Measurements from ENCODE around the gene ZMYND15.

Gene ZMYND15

DNA sequence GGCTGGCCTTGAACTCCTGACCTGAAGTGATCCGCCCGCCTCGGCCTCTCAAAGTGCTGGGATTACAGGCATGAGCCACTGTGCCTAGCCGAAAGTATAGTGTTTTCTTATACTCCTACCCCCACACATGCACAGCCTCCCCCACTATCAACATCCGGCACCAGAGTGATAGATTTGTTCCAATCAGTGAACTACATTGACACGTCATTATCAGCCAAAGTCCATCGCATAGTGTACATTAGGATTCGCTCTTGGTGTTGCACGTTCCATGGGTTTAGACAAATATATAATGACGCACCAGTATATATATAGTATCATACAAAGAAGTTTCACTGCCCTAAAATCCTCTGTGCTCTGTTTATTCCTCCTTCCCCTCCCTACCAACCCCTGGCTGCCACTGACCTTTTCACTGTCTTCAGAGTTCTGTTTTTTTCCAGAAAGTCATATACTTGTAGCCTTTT lies 20.2 kb downstream of the ZMYND15 start:
- Mint-ChIP-seq H3K27ac (ENCODE audit: low read depth) (no peak overlapping the region), H3K27me3 (peaks cover 27% of the 10 kb centered on the region), H3K9me3 (no peaks in the 10 kb centered on the region), H3K36me3 (ENCODE audit: insufficient read depth) (peaks cover 2% of the 10 kb centered on the region), H3K4me1 (no peaks in the 10 kb centered on the region), H3K4me3 (no peak overlapping the region)
- ATAC-seq (replicated peaks; ENCODE audit: extremely low read depth, poor library complexity, severe bottlenecking) (no peak), DNase-seq (ENCODE audit: low spot score in 2 of 2) (no peak)

DNA sequence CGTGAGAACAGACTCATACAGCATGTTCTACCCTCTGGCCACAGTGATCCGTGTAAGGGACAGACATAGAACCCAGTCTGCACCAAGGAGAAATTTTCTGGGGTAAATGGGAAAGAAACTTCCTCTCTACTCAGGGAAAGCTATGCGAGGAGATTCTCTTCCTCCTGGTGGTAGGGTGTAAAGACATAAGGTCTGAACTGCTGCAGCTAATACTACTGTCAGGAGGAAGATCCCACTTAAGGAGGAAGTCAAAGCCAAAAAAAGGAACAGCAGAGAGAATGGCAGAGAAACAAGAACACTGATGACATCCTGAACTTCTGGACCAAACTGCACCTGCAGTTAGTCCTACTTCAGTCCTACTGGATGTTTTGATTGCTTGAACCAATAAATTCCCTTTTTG lies 25.0 kb downstream of the ZMYND15 start:
- Mint-ChIP-seq H3K27ac (ENCODE audit: low read depth) (no peak overlapping the region), H3K4me3 (no peak overlapping the region), H3K36me3 (ENCODE audit: insufficient read depth) (no peaks in the 10 kb centered on the region), H3K4me1 (no peaks in the 10 kb centered on the region), H3K27me3 (peaks cover 22% of the 10 kb centered on the region), H3K9me3 (no peaks in the 10 kb centered on the region)
- ATAC-seq (replicated peaks; ENCODE audit: extremely low read depth, poor library complexity, severe bottlenecking): no peak
- DNase-seq (ENCODE audit: low spot score in 2 of 2): no peak

DNA sequence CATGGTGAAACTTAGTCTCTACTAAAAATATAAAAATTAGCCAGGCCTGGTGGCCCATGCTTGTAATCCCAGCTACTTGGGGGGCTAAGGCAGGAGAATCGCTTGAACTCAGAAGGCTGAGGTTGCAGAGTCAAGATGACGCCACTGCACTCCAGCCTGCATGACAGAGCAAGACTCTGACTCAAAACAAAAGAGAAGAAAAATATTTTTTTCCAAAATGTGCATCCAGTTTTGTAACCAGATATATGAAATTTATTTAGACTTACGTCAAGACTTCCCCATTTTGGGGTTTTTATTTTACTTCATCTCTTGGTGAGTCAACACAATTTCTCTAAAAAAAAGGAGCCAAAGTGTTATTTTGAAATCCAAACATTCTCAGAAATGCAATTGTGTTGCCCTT lies 26.6 kb downstream of the ZMYND15 start:
- Mint-ChIP-seq H3K27ac (ENCODE audit: low read depth) (no peak overlapping the region), H3K36me3 (ENCODE audit: insufficient read depth) (no peaks in the 10 kb centered on the region), H3K27me3 (peaks cover 14% of the 10 kb centered on the region), H3K4me1 (no peaks in the 10 kb centered on the region), H3K4me3 (no peak overlapping the region), H3K9me3 (no peaks in the 10 kb centered on the region)
- DNase-seq (ENCODE audit: low spot score in 2 of 2) (no peak), ATAC-seq (replicated peaks; ENCODE audit: extremely low read depth, poor library complexity, severe bottlenecking) (no peak)

DNA sequence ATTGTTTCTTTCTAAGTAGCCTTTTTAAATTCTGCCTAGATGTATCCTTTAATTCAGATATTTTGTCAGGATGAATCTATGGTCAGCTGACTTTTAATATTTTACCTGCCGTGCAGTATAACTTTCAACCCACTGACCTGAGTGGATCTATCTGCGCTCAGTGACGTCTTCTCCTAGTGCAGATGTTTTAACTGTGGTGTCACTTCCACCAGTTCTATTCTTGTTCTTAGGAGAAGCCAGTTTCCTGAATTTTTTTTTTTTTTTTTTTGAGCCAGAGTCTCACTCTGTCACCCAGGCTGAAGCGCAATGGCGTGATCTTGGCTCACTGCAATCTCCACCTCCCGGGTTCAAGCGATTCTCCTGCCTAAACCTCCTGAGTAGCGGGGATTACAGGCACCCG lies 27.1 kb downstream of the ZMYND15 start:
- Mint-ChIP-seq H3K4me1 (peaks cover 4% of the 10 kb centered on the region), H3K27me3 (peaks cover 14% of the 10 kb centered on the region), H3K4me3 (no peak overlapping the region), H3K36me3 (ENCODE audit: insufficient read depth) (no peaks in the 10 kb centered on the region), H3K9me3 (no peaks in the 10 kb centered on the region), H3K27ac (ENCODE audit: low read depth) (no peak overlapping the region)
- DNase-seq (ENCODE audit: low spot score in 2 of 2) (no peak), ATAC-seq (replicated peaks; ENCODE audit: extremely low read depth, poor library complexity, severe bottlenecking) (no peak)

DNA sequence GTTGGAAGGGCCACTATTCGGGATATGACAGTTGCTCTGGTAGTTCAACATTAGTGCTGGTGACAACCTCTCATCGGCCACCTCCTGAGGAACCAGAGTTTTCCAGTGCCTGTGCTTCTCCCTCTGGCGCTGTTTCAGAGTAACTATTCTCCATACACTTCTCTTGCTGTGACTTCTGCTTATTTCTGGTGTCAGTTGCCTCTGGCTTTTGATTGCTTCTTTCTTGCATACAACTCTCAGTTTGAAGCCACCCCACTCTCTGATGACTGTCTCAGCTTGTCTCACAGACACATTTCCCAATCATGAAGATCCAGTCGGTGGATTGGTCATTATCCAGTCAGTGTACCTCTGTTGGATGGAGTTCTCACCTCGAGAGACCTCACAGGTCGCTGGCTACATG lies 28.7 kb downstream of the ZMYND15 start:
- ATAC-seq (replicated peaks; ENCODE audit: extremely low read depth, poor library complexity, severe bottlenecking): no peak
- Mint-ChIP-seq H3K4me3 (no peak overlapping the region), H3K9me3 (no peaks in the 10 kb centered on the region), H3K4me1 (peaks cover 7% of the 10 kb centered on the region), H3K27me3 (peaks cover 14% of the 10 kb centered on the region), H3K27ac (ENCODE audit: low read depth) (no peak overlapping the region), H3K36me3 (ENCODE audit: insufficient read depth) (no peaks in the 10 kb centered on the region)
- no peak for DNase-seq (ENCODE audit: low spot score in 2 of 2)

DNA sequence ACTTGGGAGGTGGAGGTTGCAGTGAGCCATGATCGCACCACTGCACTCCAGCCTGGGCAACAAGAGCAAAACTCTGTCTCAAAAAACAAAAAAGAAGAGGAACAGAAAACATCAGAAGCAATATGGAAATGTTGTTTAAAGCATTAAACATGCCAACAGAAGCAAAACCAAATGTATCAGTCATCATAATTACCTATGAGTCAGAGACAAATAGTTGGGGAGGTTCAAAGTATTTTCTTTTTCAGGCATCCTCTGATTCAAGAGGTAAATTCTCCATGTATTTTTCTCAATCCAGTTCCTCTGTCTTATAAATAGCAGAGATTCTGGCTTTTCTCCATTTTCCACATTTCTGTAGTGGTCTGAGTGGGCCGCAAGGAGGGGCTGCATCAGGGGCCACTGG lies 30.0 kb downstream of the ZMYND15 start:
- DNase-seq (ENCODE audit: low spot score in 2 of 2): no peak
- Mint-ChIP-seq H3K4me1 (peaks cover 7% of the 10 kb centered on the region), H3K36me3 (ENCODE audit: insufficient read depth) (no peaks in the 10 kb centered on the region), H3K27me3 (peaks cover 14% of the 10 kb centered on the region), H3K4me3 (no peak overlapping the region), H3K9me3 (no peaks in the 10 kb centered on the region), H3K27ac (ENCODE audit: low read depth) (no peak overlapping the region)
- no peak for ATAC-seq (replicated peaks; ENCODE audit: extremely low read depth, poor library complexity, severe bottlenecking)

DNA sequence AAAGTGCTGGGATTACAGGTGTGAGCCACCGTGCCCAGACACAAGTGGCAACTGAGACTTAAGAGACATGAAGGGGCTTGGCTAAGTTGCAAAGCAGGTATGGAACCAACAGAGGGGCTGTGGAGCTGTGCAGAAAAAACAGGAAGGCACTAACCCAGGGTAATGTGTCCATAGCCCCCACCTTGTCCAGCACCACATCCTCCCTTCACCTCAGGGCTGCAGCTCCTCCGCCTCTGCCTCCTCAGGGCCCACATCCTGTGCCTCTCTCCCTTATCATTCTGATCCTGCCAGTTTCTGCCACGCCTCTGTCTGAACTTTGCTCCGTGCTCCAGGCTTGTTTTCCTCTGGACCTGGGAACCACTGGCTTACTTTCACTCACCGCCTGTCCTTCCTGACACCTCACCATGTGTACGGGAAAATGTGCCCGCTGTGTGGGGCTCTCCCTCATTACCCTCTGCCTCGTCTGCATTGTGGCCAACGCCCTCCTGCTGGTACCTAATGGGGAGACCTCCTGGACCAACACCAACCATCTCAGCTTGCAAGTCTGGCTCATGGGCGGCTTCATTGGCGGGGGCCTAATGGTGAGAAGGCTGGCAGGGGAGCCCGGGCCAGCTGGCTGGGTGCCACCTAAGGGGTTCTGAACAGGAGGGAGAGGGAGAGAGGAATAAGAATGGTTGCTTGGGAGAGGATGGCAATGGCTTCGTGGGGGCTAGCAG lies 32.0 kb downstream of the ZMYND15 start, which contains the start of gene TM4SF5:
TM4SF5 (plus strand) TSS at position 368 of the 716 bp plus-strand sequence; CDS start at position 405, 37 bp downstream.
- H3K4me3 Mint-ChIP-seq: no peak within 1 kb of the TSS
- no peak within 1 kb of the TSS for H3K27ac Mint-ChIP-seq (ENCODE audit: low read depth)
- peaks cover 7% of the 10 kb centered on the region for H3K4me1 Mint-ChIP-seq
- ATAC-seq (replicated peaks; ENCODE audit: extremely low read depth, poor library complexity, severe bottlenecking) (no peak), DNase-seq (ENCODE audit: low spot score in 2 of 2) (no peak)
- H3K27me3 Mint-ChIP-seq: peaks cover 14% of the 10 kb centered on the region
- no peaks in the 10 kb centered on the region for H3K9me3 Mint-ChIP-seq
- H3K36me3 Mint-ChIP-seq (ENCODE audit: insufficient read depth): no peaks in the 10 kb centered on the region

DNA sequence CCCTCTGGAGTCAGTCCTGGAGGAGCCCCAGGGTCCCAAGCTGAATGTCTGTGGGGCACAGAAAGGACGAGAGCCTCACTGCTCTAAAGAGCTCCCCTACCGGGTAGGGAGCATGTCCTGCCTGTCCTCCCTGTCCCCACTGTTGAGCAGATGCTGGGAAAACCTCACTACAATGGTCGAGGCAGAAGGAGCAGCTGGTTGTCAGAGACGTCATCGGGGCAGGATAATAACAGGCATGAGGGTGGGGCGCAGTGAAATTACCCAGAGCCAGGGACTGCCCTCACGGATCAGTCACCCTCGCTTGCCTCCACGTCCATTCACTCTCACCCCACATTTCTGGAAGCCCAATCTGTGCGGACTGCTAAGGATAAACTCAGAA lies 32.6 kb downstream of the ZMYND15 start:
- H3K27ac Mint-ChIP-seq (ENCODE audit: low read depth): no peak overlapping the region
- no peak for ATAC-seq (replicated peaks; ENCODE audit: extremely low read depth, poor library complexity, severe bottlenecking)

DNA sequence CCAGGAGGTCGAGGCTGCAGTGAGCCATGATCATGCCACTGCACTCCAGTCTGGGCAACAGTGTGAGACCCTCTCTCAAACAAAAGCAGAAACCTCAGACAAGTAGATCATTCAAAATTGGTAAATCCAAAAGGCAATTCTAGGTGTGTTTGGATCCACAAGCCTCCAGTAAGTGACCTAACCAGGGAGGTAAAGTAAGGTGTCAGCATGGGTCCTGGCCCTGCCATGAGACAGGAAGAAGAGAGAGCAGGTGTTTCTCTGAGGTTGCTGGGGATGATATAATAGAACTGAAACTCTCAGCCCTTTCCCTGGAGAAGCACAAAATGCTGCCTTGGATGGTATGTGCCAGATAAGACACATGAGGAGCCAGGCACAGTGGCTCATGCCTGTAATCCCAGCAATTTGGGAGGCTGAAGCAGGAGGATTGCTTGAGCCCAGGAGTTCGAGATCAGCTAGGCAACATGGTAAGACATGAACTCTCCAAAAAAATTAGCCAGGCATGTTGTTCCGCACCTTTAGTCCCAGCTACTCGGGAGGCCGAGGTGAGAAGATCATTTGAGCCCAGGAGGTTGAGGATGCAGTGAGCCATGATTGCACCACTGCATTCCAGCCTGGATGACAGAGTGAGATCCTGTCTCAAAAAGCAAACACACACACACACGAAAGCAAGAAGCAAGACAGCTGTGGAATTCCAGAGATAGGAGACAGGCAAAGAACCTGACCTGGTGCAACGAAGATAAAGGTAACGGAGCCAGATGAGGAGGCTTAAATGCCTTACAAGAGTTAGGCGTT lies 38.5 kb downstream of the ZMYND15 start:
- Mint-ChIP-seq H3K27ac (ENCODE audit: low read depth) (no peak overlapping the region), H3K36me3 (ENCODE audit: insufficient read depth) (peaks cover 2% of the 10 kb centered on the region), H3K9me3 (no peaks in the 10 kb centered on the region), H3K27me3 (peaks cover 32% of the 10 kb centered on the region), H3K4me1 (peaks cover 7% of the 10 kb centered on the region), H3K4me3 (no peak overlapping the region)
- ATAC-seq (replicated peaks; ENCODE audit: extremely low read depth, poor library complexity, severe bottlenecking) (no peak), DNase-seq (ENCODE audit: low spot score in 2 of 2) (no peak)

More for the DNA sequence above, 32.6 kb downstream of the ZMYND15 start:
- Mint-ChIP-seq H3K9me3 (no peaks in the 10 kb centered on the region), H3K4me3 (no peak overlapping the region), H3K36me3 (ENCODE audit: insufficient read depth) (no peaks in the 10 kb centered on the region), H3K27me3 (peaks cover 14% of the 10 kb centered on the region), H3K4me1 (peaks cover 7% of the 10 kb centered on the region)
- DNase-seq (ENCODE audit: low spot score in 2 of 2): no peak

DNA sequence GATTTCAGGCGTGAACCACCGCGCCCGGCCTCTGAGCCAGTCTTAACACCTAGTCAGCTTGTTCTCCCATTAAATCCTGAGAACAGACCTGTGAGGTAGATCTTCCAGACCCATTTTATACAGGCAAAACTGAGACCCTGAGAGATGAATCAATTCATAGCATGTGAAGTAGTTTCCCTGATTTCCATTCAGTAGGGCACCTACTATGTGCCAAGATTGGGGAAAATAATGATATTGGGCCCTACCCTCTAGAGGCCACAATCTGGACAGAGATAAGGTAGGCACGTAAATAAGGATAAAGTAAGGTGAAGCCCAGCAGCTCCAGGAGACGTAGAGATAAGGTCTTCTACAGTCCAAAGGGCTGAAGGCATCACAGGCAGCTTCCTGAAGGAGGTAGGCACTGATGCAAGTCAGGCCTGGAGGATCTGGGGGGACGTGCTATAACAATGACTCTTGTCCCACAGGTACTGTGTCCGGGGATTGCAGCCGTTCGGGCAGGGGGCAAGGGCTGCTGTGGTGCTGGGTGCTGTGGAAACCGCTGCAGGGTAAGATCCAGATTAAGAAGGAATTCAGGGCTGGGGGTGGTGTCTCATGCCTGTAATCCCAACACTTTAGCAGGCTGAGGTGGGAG lies 40.8 kb downstream of the ZMYND15 start:
- Mint-ChIP-seq H3K27me3 (peaks cover 54% of the 10 kb centered on the region), H3K4me1 (peaks cover 10% of the 10 kb centered on the region), H3K9me3 (no peaks in the 10 kb centered on the region), H3K36me3 (ENCODE audit: insufficient read depth) (peaks cover 2% of the 10 kb centered on the region), H3K27ac (ENCODE audit: low read depth) (no peak overlapping the region), H3K4me3 (no peak overlapping the region)
- ATAC-seq (replicated peaks; ENCODE audit: extremely low read depth, poor library complexity, severe bottlenecking) (no peak), DNase-seq (ENCODE audit: low spot score in 2 of 2) (no peak)

DNA sequence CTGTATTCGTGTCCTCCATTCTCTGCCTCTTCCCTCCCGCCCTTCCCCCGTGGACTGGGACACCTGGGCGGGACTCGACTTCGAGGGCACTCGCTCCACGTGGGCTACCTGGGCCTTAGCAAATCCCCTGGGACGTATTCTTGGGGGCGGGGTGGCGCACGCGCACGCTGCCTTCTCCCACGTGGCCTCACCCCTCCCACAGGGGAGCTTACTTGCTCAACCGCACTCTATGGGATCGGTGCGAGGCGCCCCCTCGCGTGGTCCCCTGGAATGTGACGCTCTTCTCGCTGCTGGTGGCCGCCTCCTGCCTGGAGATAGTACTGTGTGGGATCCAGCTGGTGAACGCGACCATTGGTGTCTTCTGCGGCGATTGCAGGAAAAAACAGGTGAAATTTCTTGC lies 43.0 kb downstream of the ZMYND15 start:
- H3K4me3 Mint-ChIP-seq: no peak overlapping the region
- H3K27me3 Mint-ChIP-seq: peaks cover 69% of the 10 kb centered on the region
- peaks cover 2% of the 10 kb centered on the region for H3K36me3 Mint-ChIP-seq (ENCODE audit: insufficient read depth)
- no peaks in the 10 kb centered on the region for H3K9me3 Mint-ChIP-seq
- ATAC-seq (replicated peaks; ENCODE audit: extremely low read depth, poor library complexity, severe bottlenecking): no peak
- H3K4me1 Mint-ChIP-seq: peaks cover 24% of the 10 kb centered on the region
- H3K27ac Mint-ChIP-seq (ENCODE audit: low read depth): no peak overlapping the region
- DNase-seq (ENCODE audit: low spot score in 2 of 2): no peak

DNA sequence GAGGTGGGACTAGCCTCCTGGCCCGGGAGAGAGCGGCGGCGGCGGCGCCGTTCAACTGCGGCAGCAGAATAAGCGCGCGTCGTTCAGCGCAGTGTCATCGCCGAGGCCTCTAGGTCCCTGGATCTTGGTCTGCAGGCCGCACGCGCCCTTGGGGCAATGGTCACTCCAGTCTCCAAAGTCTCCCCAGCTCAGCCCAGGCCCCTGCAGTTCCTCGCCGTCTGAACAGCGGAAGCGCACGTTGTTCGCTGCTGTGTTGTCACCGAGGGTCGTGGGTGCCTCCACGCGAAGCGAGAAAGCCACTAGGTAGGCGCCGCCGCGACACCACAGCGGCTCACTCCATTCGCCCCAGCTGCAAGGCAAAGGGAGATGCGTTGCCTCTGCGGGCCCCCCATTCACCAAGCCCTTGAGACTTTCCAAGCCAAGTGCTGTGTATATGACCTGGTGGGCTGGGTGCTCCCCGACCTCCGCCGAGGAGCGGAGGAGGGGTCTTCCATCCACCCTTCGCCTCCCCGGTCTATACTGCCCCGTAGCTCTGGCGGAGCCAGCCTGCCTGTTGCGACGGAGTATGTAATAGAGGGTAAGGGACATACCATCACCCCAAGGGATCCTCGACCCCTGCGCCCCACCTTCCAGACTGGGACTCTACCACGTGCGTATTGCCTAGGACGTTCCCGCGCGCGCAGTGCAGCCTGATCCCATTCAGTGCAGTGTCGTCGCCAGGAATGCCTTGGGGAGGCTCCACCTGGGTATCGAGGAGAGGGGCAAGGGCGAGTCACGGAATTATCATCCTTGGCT lies 45.9 kb downstream of the ZMYND15 start:
- no peak overlapping the region for H3K27ac Mint-ChIP-seq (ENCODE audit: low read depth)
- H3K36me3 Mint-ChIP-seq (ENCODE audit: insufficient read depth): peaks cover 7% of the 10 kb centered on the region
- H3K27me3 Mint-ChIP-seq: peaks cover 53% of the 10 kb centered on the region
- DNase-seq (ENCODE audit: low spot score in 2 of 2) (no peak), ATAC-seq (replicated peaks; ENCODE audit: extremely low read depth, poor library complexity, severe bottlenecking) (no peak)
- peaks cover 27% of the 10 kb centered on the region for H3K4me1 Mint-ChIP-seq
- H3K4me3 Mint-ChIP-seq: no peak overlapping the region
- no peaks in the 10 kb centered on the region for H3K9me3 Mint-ChIP-seq
